Activated CD8-positive, alpha-beta T cell treated with anti-CD3 and anti-CD28 coated beads for 36 hours (primary cell): ENCODE results near the gene SLC44A1. TPM values are rescaled to one million over a fixed set of nuclear protein-coding genes. Genes with fewer than 3 reads are reported as not detected.
A peak's percentile ranks its signal among the peaks of the same experiment; 100 is the strongest.

Experiments used
- ATAC-seq: fragments of 200-7000 bp; cut with Tn5 transposase; one replicate; pipeline ENCODE4 v1.10.0; 2021; ENCODE audit warnings: mild to moderate bottlenecking, moderate library complexity
- CTCF ChIA-PET: fragments of 350-600 bp; sonication (Branson Sonifier 250); formaldehyde crosslinking; loops from one replicate; lab custom pipeline; 2021; ENCODE audit warnings: antibody characterized with exemption; lab: Charles Lee
- POLR2A ChIA-PET: fragments of 350-600 bp; sonication (Branson Sonifier 250); formaldehyde crosslinking; loops from one replicate; lab custom pipeline; 2021; ENCODE audit warnings: antibody characterized with exemption; lab: Charles Lee
- DNase-seq: peaks from one replicate; pipeline ENCODE4 v3.0.0-alpha.2; 2020
- H3K27ac Mint-ChIP-seq: one replicate; pipeline ENCODE4 v1.8.0; 2021; ENCODE audit warnings: mild to moderate bottlenecking, mixed read lengths
- H3K27me3 Mint-ChIP-seq: one replicate; pipeline ENCODE4 v1.8.0; 2021; ENCODE audit warnings: mixed read lengths
- H3K36me3 Mint-ChIP-seq: one replicate; pipeline ENCODE4 v1.8.0; 2021; ENCODE audit warnings: low read depth, mixed read lengths
- H3K4me1 Mint-ChIP-seq: one replicate; pipeline ENCODE4 v1.8.0; 2021; ENCODE audit warnings: low read depth, mixed read lengths
- H3K4me3 Mint-ChIP-seq: one replicate; pipeline ENCODE4 v1.8.0; 2021; ENCODE audit warnings: mild to moderate bottlenecking, moderate library complexity, mixed read lengths
- H3K9me3 Mint-ChIP-seq: one replicate; pipeline ENCODE4 v1.8.0; 2021; ENCODE audit warnings: mixed read lengths
- intact Hi-C: fragments of 100-400 bp; cut with micrococcal nuclease; formaldehyde crosslinking; loops from one replicate; pipeline ENCODE4 v1.10.0; 2022
- total RNA-seq, 2 experiments: library from RNA; stranded (reverse); gene quantifications; one replicate each; pipeline ENCODE4 v1.2.3, GENCODE V29; 2021
- TF ChIP-seq, protein P1 (sequence below): fragments of 200-600 bp; IDR thresholded peaks from one replicate; pipeline ENCODE4 v1.8.0; 2022; ENCODE audit warnings: antibody characterized with exemption, mild to moderate bottlenecking

The SLC44A1 gene
- total RNA-seq, 2 experiments from 2014 or later, result 7.2 to 8.3 TPM

DNA sequence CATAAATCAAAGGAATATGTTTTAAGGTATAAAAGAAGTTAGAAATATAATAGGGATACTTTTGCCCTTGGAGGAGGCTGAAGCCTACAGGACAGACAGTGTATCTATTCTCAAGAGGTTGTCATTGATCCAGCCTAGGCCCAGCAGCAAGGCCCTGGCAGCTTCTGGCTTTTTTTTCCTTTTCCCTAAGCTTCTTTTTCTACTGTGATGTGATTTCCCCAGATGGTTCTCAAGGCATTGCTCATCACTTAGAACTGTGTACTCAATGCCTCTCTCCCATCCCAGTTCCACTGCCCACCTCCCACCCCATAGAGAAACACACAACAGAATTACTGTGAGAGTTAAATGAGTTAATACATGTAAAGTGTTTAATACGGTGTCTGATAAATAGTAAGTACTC, 88.6 kb downstream of the SLC44A1 start:
- Mint-ChIP-seq H3K4me1 (no peaks in the 10 kb centered on the region), H3K4me3 (no peak overlapping the region), H3K36me3 (peaks cover 4% of the 10 kb centered on the region), H3K27me3 (no peaks in the 10 kb centered on the region), H3K27ac (no peak overlapping the region), H3K9me3 (no peaks in the 10 kb centered on the region)
- ChIA-PET POLR2A (no interaction called here), CTCF (no interaction called here)
- intact Hi-C loops, result no loop called here
- TF ChIP-seq, protein P1, sequence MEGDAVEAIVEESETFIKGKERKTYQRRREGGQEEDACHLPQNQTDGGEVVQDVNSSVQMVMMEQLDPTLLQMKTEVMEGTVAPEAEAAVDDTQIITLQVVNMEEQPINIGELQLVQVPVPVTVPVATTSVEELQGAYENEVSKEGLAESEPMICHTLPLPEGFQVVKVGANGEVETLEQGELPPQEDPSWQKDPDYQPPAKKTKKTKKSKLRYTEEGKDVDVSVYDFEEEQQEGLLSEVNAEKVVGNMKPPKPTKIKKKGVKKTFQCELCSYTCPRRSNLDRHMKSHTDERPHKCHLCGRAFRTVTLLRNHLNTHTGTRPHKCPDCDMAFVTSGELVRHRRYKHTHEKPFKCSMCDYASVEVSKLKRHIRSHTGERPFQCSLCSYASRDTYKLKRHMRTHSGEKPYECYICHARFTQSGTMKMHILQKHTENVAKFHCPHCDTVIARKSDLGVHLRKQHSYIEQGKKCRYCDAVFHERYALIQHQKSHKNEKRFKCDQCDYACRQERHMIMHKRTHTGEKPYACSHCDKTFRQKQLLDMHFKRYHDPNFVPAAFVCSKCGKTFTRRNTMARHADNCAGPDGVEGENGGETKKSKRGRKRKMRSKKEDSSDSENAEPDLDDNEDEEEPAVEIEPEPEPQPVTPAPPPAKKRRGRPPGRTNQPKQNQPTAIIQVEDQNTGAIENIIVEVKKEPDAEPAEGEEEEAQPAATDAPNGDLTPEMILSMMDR, result no peak
- no peak for DNase-seq
- no peak for ATAC-seq

DNA sequence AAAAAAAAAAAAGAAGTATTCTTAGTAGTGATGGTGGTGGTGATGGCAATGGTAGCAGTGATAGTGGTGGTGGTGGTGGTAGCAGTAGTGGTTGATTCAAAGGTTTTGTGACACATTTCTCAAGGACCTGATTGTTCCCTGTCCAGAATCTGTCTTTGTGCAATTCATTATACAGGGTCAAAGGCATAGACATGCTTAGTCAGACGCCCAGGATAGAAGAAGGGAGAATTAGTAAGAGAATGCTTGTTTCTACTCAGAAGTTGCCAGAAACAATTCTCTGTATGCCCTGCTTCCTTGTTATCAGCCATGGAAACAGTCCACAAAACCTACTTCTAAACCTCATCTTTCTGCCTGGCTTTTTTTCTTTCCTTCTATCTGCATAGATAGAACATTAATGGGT, 89.4 kb downstream of the SLC44A1 start:
- Mint-ChIP-seq H3K4me1 (no peaks in the 10 kb centered on the region), H3K4me3 (no peak overlapping the region), H3K27ac (no peak overlapping the region), H3K9me3 (no peaks in the 10 kb centered on the region), H3K27me3 (no peaks in the 10 kb centered on the region), H3K36me3 (peaks cover 4% of the 10 kb centered on the region)
- DNase-seq, result no peak
- intact Hi-C loops, result no loop called here
- CTCF ChIA-PET, result no interaction called here
- POLR2A ChIA-PET, result no interaction called here
- no peak for ATAC-seq
- TF ChIP-seq, protein P1, result no peak

DNA sequence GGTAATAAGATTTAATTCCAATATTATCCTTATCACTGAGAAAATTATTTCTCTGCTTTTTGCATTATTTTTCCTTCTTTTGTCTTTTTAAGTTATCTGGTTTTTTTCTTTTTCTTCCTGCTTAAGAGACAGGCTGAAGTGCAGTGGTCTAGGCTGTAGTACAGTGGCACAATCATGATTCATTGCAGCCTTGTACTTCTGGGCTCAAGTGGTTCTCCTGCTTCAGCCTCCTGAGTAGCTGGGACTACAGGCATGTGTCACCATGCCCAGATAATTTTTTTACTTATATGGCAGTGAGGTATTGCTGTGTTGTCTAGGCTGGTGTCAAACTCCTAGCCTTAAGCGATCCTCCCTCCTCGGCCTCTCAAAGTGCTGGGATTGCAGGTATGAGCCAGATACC, 93.9 kb downstream of the SLC44A1 start:
- ATAC-seq, result no peak
- TF ChIP-seq, protein P1, result no peak
- no peaks in the 10 kb centered on the region for H3K9me3 Mint-ChIP-seq
- H3K27ac Mint-ChIP-seq, result no peak overlapping the region
- H3K4me3 Mint-ChIP-seq, result no peak overlapping the region
- CTCF ChIA-PET, result interaction anchor here (1.5 kb wide), 1 partner anchor 475 kb away, joined by 3 read pairs; no protein-coding TSS in a partner anchor
- DNase-seq, result no peak
- POLR2A ChIA-PET, result no interaction called here
- H3K4me1 Mint-ChIP-seq, result peaks cover 18% of the 10 kb centered on the region
- H3K36me3 Mint-ChIP-seq, result peaks cover 4% of the 10 kb centered on the region
- intact Hi-C loops, result no loop called here
- no peaks in the 10 kb centered on the region for H3K27me3 Mint-ChIP-seq

DNA sequence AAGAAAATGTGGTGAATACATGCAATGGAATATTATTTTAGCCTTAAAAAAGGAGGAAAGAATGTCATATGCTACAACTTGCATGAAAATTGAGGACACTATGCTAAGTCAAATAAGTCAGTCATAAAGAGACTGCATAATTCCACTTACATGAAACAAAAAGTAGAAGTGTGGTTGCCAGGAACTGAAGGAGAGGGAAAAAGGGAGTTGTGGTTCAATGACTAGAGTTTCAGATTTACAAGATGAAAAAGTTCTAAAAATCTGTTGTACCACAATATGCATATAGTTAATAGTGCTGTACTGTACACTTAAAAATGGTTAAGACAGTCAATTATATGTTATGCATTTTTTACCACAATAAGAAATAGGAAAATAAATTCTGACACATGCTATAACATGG, 95.4 kb downstream of the SLC44A1 start:
- no peaks in the 10 kb centered on the region for H3K27me3 Mint-ChIP-seq
- CTCF ChIA-PET, result no interaction called here
- intact Hi-C loops, result loop anchor here (5.0 kb wide), 1 partner anchor 42 kb away; no protein-coding TSS in a partner anchor
- no peak overlapping the region for H3K4me3 Mint-ChIP-seq
- ATAC-seq (no peak), DNase-seq (no peak)
- POLR2A ChIA-PET, result no interaction called here
- peaks cover 4% of the 10 kb centered on the region for H3K36me3 Mint-ChIP-seq
- TF ChIP-seq, protein P1, result no peak
- no peak overlapping the region for H3K27ac Mint-ChIP-seq
- no peaks in the 10 kb centered on the region for H3K9me3 Mint-ChIP-seq
- H3K4me1 Mint-ChIP-seq, result peaks cover 18% of the 10 kb centered on the region

DNA sequence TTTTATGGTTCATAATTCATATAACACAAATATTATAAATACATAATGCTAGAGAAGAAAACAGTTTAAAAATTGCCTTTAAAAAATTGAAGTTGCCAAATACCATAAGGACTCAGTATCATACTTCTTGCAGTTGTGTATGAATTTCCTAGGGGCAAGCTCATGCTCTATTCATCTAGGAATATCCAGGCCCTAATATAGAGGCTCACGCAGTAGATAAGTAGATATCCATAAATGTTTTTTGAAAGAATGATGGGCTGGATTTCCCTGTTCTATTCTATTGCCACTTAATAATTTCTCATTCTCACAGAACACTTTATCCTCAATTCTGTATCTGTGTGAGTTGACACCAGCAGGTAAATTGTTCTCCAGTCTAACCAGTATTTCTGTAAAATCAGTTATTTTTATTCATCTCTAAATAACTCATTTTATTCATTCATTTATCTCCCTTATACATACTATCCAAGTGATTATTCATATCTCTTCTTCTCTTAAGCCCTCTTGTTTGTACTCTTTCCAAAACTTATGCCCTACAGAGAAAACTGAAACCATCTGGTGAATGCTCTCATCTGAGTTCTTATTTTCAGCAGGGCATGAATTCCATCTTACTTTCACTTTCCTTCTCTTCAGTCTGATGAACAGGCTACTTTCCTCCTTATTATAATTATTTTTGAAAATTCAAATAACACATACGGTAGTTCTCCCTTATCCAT, 97.1 kb downstream of the SLC44A1 start:
- CTCF ChIA-PET, result no interaction called here
- H3K27me3 Mint-ChIP-seq, result no peaks in the 10 kb centered on the region
- peaks cover 18% of the 10 kb centered on the region for H3K4me1 Mint-ChIP-seq
- DNase-seq (no peak), ATAC-seq (peak; percentile 39)
- no peak overlapping the region for H3K27ac Mint-ChIP-seq
- no peaks in the 10 kb centered on the region for H3K9me3 Mint-ChIP-seq
- POLR2A ChIA-PET, result no interaction called here
- no peak overlapping the region for H3K4me3 Mint-ChIP-seq
- TF ChIP-seq, protein P1, result no peak
- peaks cover 4% of the 10 kb centered on the region for H3K36me3 Mint-ChIP-seq
- intact Hi-C loops, result loop anchor here (5.0 kb wide), 1 partner anchor 41 kb away; no protein-coding TSS in a partner anchor
